IMR-90 (cell line): ENCODE data around the gene AGXT. TPM values are rescaled to one million over a fixed set of nuclear protein-coding genes. Genes with fewer than 3 reads are reported as not detected.

Experiments
- CEBPB ChIP-seq: IDR thresholded peaks from 2 replicates; pipeline ENCODE4 v1.6.1; 2012; ENCODE audit warnings: low read depth, low read length, improper control_type of control experiment
- CHD1 ChIP-seq: IDR thresholded peaks from 2 replicates; pipeline ENCODE4 v1.6.1; 2012; ENCODE audit warnings: low read depth, low read length, improper control_type of control experiment
- MAZ ChIP-seq: IDR thresholded peaks from 2 replicates; pipeline ENCODE4 v1.6.1; 2012; ENCODE audit warnings: low read depth, mild to moderate bottlenecking, low read length, improper control_type of control experiment, moderate library complexity, borderline replicate concordance
- RAD21 ChIP-seq: IDR thresholded peaks from 2 replicates; pipeline ENCODE4 v1.6.1; 2012; ENCODE audit warnings: low read length, improper control_type of control experiment
- RCOR1 ChIP-seq: IDR thresholded peaks from 2 replicates; pipeline ENCODE4 v1.6.1; 2012; ENCODE audit warnings: mild to moderate bottlenecking, low read length, improper control_type of control experiment; ENCODE audit not compliant: insufficient replicate concordance
- polyA plus RNA-seq, 3 experiments: library from polyadenylated mRNA; depleted of rRNA; stranded (reverse); fragments of >200 nt; gene quantifications; 2 replicates each; pipeline ENCODE4 v1.2.3, GENCODE V29; 2012; ENCODE audit warnings: low replicate concordance in 1 of 3
- total RNA-seq: library from RNA; depleted of rRNA; stranded (reverse); fragments of >200 nt; gene quantifications from 2 replicates; pipeline ENCODE4 v1.2.3, GENCODE V29; 2012
- TF ChIP-seq, protein P1 (sequence below): conservative IDR thresholded peaks from 2 replicates; pipeline ENCODE4 v1.5.1; 2012; ENCODE audit warnings: mild to moderate bottlenecking, low read depth, low read length, improper control_type of control experiment

Gene AGXT
- total and polyA plus RNA-seq, 2 of the 4 experiments (the other 2 are of a cell fraction), result not detected

DNA sequence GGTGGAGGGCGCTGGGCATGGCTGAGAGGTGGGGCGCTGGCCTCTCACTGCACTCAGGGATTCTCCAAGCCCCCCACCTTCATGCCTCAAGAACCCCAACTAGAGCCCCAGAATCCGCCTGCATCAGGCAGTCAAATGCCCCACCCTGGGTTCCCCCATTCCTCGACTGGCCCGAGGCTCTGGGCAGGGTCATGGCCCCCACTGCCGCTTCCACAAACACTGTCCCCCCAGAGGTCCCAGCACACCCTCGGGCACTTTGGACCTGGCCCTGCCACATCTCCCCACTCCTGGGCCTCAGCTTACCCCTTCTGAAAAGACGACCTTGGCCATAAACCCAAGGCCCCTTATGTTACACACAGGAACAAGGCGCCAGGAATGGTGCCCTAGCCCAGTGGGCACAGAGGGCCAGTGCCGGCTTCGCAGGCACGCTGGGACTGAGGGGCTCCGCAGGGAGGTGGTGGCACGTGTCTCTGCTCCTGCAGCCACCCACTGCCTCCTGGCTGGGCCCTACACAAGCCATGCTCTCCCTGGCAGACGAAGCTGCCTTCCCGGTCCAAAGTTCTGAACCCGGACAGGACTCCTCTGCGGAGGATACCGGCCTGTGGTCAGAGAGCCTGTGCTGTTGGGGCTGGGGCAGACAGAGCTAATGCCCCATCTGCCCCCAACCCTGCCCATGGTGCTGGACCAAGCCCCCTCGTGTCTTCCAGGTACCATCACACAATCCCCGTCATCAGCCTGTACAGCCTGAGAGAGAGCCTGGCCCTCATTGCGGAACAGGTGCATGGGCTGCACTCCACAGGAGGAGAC, 6.8 kb downstream of the AGXT start (continued):
- TF ChIP-seq, protein P1, sequence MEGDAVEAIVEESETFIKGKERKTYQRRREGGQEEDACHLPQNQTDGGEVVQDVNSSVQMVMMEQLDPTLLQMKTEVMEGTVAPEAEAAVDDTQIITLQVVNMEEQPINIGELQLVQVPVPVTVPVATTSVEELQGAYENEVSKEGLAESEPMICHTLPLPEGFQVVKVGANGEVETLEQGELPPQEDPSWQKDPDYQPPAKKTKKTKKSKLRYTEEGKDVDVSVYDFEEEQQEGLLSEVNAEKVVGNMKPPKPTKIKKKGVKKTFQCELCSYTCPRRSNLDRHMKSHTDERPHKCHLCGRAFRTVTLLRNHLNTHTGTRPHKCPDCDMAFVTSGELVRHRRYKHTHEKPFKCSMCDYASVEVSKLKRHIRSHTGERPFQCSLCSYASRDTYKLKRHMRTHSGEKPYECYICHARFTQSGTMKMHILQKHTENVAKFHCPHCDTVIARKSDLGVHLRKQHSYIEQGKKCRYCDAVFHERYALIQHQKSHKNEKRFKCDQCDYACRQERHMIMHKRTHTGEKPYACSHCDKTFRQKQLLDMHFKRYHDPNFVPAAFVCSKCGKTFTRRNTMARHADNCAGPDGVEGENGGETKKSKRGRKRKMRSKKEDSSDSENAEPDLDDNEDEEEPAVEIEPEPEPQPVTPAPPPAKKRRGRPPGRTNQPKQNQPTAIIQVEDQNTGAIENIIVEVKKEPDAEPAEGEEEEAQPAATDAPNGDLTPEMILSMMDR, result no peak
- TF ChIP-seq RAD21 (no peak), CHD1 (no peak), MAZ (no peak), CEBPB (no peak), RCOR1 (no peak)
